HEK293 (cell line): Measurements from ENCODE around the gene DSCAM.

Source experiments
- CTCF ChIA-PET: fragments of 350-600 bp; formaldehyde crosslinking; extraction: SDS; loops from one replicate; lab custom pipeline; 2021; ENCODE audit warnings: antibody characterized with exemption; lab: Yijun Ruan, JAX
- POLR2A ChIA-PET: fragments of 300-600 bp; formaldehyde crosslinking; extraction: SDS; loops from one replicate; lab custom pipeline; 2020; ENCODE audit warnings: antibody characterized with exemption, inconsistent platforms; lab: Yijun Ruan, JAX
- H3K27ac ChIP-seq: fragments of 200-500 bp; sonication (Bioruptor generic); 2 replicates; pipeline ENCODE4 v1.5.1; 2014; ENCODE audit warnings: low read depth, low read length, control low read depth, inconsistent platforms; ENCODE audit errors: extremely low read depth
- H3K36me3 ChIP-seq, 2 experiments: fragments of 200-500 bp in 1 of 2; sonication (Bioruptor generic) in 1 of 2; 1 replicate in 1 of 2; 2 replicates in 1 of 2; pipeline ENCODE4 v1.5.1; 2014 to 2017; ENCODE audit warnings: inconsistent platforms in 2 of 2, low read length in 2 of 2; ENCODE audit not compliant: control insufficient read depth in 2 of 2, insufficient read depth in 1 of 2
- H3K4me1 ChIP-seq: fragments of 200-500 bp; sonication (Bioruptor generic); 2 replicates; pipeline ENCODE4 v1.5.1; 2014; ENCODE audit warnings: mild to moderate bottlenecking, low read length, inconsistent platforms; ENCODE audit not compliant: control insufficient read depth, insufficient read depth
- H3K4me3 ChIP-seq: 2 replicates; pipeline ENCODE4 v1.5.1; 2011; ENCODE audit warnings: low read depth, mild to moderate bottlenecking, control low read depth, low read length, moderate library complexity
- H3K9me3 ChIP-seq: fragments of 200-500 bp; sonication (Bioruptor generic); 2 replicates; pipeline ENCODE4 v1.5.1; 2014; ENCODE audit warnings: low read depth, low read length, inconsistent platforms; ENCODE audit not compliant: control insufficient read depth, insufficient read depth
- KLF7 ChIP-seq: fragments of 450-650 bp; formaldehyde crosslinking; IDR thresholded peaks from 2 replicates; pipeline ENCODE4 v1.5.1; 2016; ENCODE audit warnings: missing biosample characterization, missing genetic modification characterization, borderline replicate concordance
- YY1 ChIP-seq: fragments of 450-650 bp; formaldehyde crosslinking; IDR thresholded peaks from 2 replicates; pipeline ENCODE4 v1.5.1; 2018; ENCODE audit warnings: missing biosample characterization, missing genetic modification characterization
- ZNF114 ChIP-seq: fragments of 450-650 bp; formaldehyde crosslinking; IDR thresholded peaks from 2 replicates; pipeline ENCODE4 v1.5.0; 2017; ENCODE audit warnings: missing biosample characterization, missing genetic modification characterization
- ZNF133 ChIP-seq: fragments of 450-650 bp; formaldehyde crosslinking; IDR thresholded peaks from 2 replicates; pipeline ENCODE4 v1.5.1; 2016; ENCODE audit warnings: missing biosample characterization, missing genetic modification characterization
- ZNF146 ChIP-seq: fragments of 450-650 bp; formaldehyde crosslinking; IDR thresholded peaks from 2 replicates; pipeline ENCODE4 v1.5.1; 2016; ENCODE audit warnings: missing biosample characterization, missing genetic modification characterization
- ZNF221 ChIP-seq: fragments of 450-650 bp; formaldehyde crosslinking; IDR thresholded peaks from 2 replicates; pipeline ENCODE4 v1.5.1; 2017; ENCODE audit warnings: missing biosample characterization, missing genetic modification characterization, borderline replicate concordance
- ZNF266 ChIP-seq: fragments of 450-650 bp; formaldehyde crosslinking; IDR thresholded peaks from 2 replicates; pipeline ENCODE4 v1.5.1; 2016; ENCODE audit warnings: missing biosample characterization, missing genetic modification characterization, low read depth
- ZNF292 ChIP-seq: fragments of 450-650 bp; formaldehyde crosslinking; IDR thresholded peaks from 2 replicates; pipeline ENCODE4 v1.5.1; 2016; ENCODE audit warnings: low read depth, missing biosample characterization, missing genetic modification characterization, borderline replicate concordance
- ZNF530 ChIP-seq: fragments of 450-650 bp; formaldehyde crosslinking; IDR thresholded peaks from 2 replicates; pipeline ENCODE4 v1.5.1; 2016; ENCODE audit warnings: low read depth, missing biosample characterization, missing genetic modification characterization
- ZNF548 ChIP-seq: fragments of 450-650 bp; formaldehyde crosslinking; IDR thresholded peaks from 2 replicates; pipeline ENCODE4 v1.5.1; 2016; ENCODE audit warnings: missing biosample characterization, missing genetic modification characterization
- ZNF660 ChIP-seq: fragments of 450-650 bp; IDR thresholded peaks from 2 replicates; pipeline ENCODE4 v1.5.1; 2018; ENCODE audit warnings: missing biosample characterization, mild to moderate bottlenecking, missing genetic modification characterization
- ZNF837 ChIP-seq: fragments of 450-650 bp; formaldehyde crosslinking; IDR thresholded peaks from 2 replicates; pipeline ENCODE4 v1.5.1; 2016; ENCODE audit warnings: missing biosample characterization, missing genetic modification characterization
- ZNF843 ChIP-seq: fragments of 450-650 bp; formaldehyde crosslinking; IDR thresholded peaks from 2 replicates; pipeline ENCODE4 v1.5.1; 2016; ENCODE audit warnings: missing biosample characterization, missing genetic modification characterization
- TF ChIP-seq, protein P1 (sequence below): fragments of 450-650 bp; formaldehyde crosslinking; optimal IDR thresholded peaks from 2 replicates; pipeline ENCODE3; 2016; ENCODE audit warnings: missing biosample characterization, mild to moderate bottlenecking, missing genetic modification characterization
- TF ChIP-seq, protein P2 (sequence below): fragments of 450-650 bp; formaldehyde crosslinking; IDR thresholded peaks from 2 replicates; pipeline ENCODE4 v1.5.1; 2016; ENCODE audit warnings: missing biosample characterization, missing genetic modification characterization
- TF ChIP-seq, protein P3 (sequence below): fragments of 450-650 bp; formaldehyde crosslinking; IDR thresholded peaks from 2 replicates; pipeline ENCODE4 v1.5.1; 2016; ENCODE audit warnings: missing biosample characterization, missing genetic modification characterization
- TF ChIP-seq, protein P4 (sequence below): fragments of 450-650 bp; formaldehyde crosslinking; IDR thresholded peaks from 2 replicates; pipeline ENCODE4 v1.5.1; 2016; ENCODE audit warnings: missing biosample characterization, missing genetic modification characterization

The DSCAM gene

GRCh38 chr21:39972471-39972870 is 874.5 kb downstream of the DSCAM start:
- POLR2A ChIA-PET: no interaction called here
- CTCF ChIA-PET: interaction anchor here (0.7 to 1.0 kb wide), 3 partner anchors 105 to 190 kb away, joined by 3 read pairs; partner anchors contain the start of gene PCP4
- no peak overlapping the region for H3K4me3 ChIP-seq
- TF ChIP-seq ZNF530 (tag by site-specific recombination): no peak
- TF ChIP-seq, protein P1, sequence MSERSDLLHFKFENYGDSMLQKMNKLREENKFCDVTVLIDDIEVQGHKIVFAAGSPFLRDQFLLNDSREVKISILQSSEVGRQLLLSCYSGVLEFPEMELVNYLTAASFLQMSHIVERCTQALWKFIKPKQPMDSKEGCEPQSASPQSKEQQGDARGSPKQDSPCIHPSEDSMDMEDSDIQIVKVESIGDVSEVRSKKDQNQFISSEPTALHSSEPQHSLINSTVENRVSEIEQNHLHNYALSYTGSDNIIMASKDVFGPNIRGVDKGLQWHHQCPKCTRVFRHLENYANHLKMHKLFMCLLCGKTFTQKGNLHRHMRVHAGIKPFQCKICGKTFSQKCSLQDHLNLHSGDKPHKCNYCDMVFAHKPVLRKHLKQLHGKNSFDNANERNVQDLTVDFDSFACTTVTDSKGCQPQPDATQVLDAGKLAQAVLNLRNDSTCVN (tag by site-specific recombination): no peak
- TF ChIP-seq KLF7: no peak
- no peak for TF ChIP-seq ZNF660
- TF ChIP-seq ZNF548 (tag by site-specific recombination): no peak
- TF ChIP-seq ZNF292: no peak
- TF ChIP-seq ZNF843 (tag by site-specific recombination): no peak
- TF ChIP-seq, protein P2, sequence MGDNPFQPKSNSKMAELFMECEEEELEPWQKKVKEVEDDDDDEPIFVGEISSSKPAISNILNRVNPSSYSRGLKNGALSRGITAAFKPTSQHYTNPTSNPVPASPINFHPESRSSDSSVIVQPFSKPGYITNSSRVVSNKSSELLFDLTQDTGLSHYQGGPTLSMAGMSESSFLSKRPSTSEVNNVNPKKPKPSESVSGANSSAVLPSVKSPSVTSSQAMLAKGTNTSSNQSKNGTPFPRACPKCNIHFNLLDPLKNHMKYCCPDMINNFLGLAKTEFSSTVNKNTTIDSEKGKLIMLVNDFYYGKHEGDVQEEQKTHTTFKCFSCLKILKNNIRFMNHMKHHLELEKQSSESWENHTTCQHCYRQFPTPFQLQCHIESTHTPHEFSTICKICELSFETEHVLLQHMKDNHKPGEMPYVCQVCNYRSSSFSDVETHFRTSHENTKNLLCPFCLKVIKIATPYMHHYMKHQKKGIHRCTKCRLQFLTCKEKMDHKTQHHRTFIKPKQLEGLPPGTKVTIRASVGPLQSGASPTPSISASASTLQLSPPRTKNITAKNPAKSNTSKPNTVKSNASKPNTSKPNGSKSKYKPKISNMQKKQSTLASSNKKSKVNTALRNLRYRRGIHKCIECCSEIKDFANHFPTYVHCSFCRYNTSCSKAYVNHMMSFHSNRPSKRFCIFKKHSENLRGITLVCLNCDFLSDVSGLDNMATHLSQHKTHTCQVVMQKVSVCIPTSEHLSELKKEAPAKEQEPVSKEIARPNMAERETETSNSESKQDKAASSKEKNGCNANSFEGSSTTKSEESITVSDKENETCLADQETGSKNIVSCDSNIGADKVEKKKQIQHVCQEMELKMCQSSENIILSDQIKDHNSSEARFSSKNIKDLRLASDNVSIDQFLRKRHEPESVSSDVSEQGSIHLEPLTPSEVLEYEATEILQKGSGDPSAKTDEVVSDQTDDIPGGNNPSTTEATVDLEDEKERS (tag by site-specific recombination): no peak
- no peak for TF ChIP-seq YY1 (tag by site-specific recombination)
- no peak for TF ChIP-seq ZNF114 (tag by site-specific recombination)
- no peak for TF ChIP-seq ZNF133 (tag by site-specific recombination)
- TF ChIP-seq, all 188 proteins: peak for 0
- no peaks in the 10 kb centered on the region for H3K9me3 ChIP-seq
- H3K36me3 ChIP-seq: no peaks in the 10 kb centered on the region
- H3K4me1 ChIP-seq: no peaks in the 10 kb centered on the region
- no peak overlapping the region for H3K27ac ChIP-seq

DNA sequence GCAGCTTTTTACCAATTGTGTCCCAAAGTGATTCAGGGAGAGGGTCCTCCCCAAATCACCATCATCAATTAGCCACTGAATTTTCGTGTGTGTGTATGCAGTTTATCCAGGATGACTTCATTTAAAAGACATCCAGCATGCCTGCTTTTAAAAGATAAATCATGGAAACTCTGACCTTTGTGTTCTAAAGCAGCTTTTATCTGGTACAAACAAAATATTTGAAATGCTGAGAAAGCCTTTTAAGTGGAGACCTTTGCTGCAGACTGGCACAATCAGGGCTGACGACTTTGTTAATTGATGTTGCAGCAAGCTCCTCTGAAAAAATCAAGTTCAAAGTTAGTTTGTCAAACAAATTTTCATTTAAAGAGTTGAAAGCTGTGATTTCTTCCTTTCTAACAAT is 875.0 kb downstream of the DSCAM start:
- no peaks in the 10 kb centered on the region for H3K36me3 ChIP-seq
- CTCF ChIA-PET: interaction anchor here (0.8 to 1.0 kb wide), 3 partner anchors 23 to 184 kb away, joined by 3 read pairs; partner anchors contain the start of gene PCP4
- POLR2A ChIA-PET: no interaction called here
- no peaks in the 10 kb centered on the region for H3K9me3 ChIP-seq
- TF ChIP-seq ZNF146 (tag by site-specific recombination): no peak
- TF ChIP-seq, protein P3, sequence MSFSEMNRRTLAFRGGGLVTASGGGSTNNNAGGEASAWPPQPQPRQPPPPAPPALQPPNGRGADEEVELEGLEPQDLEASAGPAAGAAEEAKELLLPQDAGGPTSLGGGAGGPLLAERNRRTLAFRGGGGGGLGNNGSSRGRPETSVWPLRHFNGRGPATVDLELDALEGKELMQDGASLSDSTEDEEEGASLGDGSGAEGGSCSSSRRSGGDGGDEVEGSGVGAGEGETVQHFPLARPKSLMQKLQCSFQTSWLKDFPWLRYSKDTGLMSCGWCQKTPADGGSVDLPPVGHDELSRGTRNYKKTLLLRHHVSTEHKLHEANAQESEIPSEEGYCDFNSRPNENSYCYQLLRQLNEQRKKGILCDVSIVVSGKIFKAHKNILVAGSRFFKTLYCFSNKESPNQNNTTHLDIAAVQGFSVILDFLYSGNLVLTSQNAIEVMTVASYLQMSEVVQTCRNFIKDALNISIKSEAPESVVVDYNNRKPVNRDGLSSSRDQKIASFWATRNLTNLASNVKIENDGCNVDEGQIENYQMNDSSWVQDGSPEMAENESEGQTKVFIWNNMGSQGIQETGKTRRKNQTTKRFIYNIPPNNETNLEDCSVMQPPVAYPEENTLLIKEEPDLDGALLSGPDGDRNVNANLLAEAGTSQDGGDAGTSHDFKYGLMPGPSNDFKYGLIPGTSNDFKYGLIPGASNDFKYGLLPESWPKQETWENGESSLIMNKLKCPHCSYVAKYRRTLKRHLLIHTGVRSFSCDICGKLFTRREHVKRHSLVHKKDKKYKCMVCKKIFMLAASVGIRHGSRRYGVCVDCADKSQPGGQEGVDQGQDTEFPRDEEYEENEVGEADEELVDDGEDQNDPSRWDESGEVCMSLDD (tag by site-specific recombination): no peak
- TF ChIP-seq, protein P4, sequence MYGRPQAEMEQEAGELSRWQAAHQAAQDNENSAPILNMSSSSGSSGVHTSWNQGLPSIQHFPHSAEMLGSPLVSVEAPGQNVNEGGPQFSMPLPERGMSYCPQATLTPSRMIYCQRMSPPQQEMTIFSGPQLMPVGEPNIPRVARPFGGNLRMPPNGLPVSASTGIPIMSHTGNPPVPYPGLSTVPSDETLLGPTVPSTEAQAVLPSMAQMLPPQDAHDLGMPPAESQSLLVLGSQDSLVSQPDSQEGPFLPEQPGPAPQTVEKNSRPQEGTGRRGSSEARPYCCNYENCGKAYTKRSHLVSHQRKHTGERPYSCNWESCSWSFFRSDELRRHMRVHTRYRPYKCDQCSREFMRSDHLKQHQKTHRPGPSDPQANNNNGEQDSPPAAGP (tag by site-specific recombination): no peak
- TF ChIP-seq ZNF221 (tag by site-specific recombination): no peak
- TF ChIP-seq ZNF266 (tag by site-specific recombination): no peak
- TF ChIP-seq ZNF837 (tag by site-specific recombination): no peak
- TF ChIP-seq, all 188 proteins: peak for 0
- no peak overlapping the region for H3K27ac ChIP-seq
- H3K4me3 ChIP-seq: no peak overlapping the region
- H3K4me1 ChIP-seq: no peaks in the 10 kb centered on the region
